Pancreas (tissue), 10 donors: ENCODE results near the gene ACAP3. TPM values are rescaled to one million over a fixed set of nuclear protein-coding genes. Genes with fewer than 3 reads are reported as not detected.
A peak's percentile ranks its signal among the peaks of the same experiment; 100 is the strongest.

ENCODE experiments used
- ATAC-seq, 4 donors: fragments of 200-7000 bp; cut with Tn5 transposase; one replicate each; pipeline versions ENCODE4 v1.8.0 to v1.9.1; 2020; ENCODE audit warnings: mild to moderate bottlenecking in 4 of 4, moderate library complexity in 4 of 4
- DNase-seq, 6 donors: peaks; one replicate each; pipeline ENCODE4 v3.0.0-alpha.2; 2020
- FAIRE-seq: peaks from 2 replicates; lab custom pipeline; 2012; peaks lifted over from hg19 to GRCh38; lab: Jason Lieb, UNC
- H3K27ac ChIP-seq, 4 donors: fragments of 200-600 bp; sonication (generic); 1 replicate in 3 of 4; 2 replicates in 1 of 4; pipeline versions ENCODE4 v1.5.0 to v1.8.0; 2020
- H3K27me3 ChIP-seq, 4 donors: fragments of 200-600 bp; one replicate each; pipeline ENCODE4 v1.8.0; 2021
- H3K36me3 ChIP-seq, 3 donors: fragments of 200-600 bp; sonication (generic) in 1 of 3; one replicate each; pipeline versions ENCODE4 v1.5.0 to v1.8.0; 2020 to 2021
- H3K4me1 ChIP-seq, 3 donors: fragments of 200-600 bp; one replicate each; pipeline ENCODE4 v1.8.0; 2021
- H3K4me3 ChIP-seq, 4 donors: fragments of 200-600 bp; sonication (generic) in 2 of 4; one replicate each; pipeline versions ENCODE4 v1.5.0 to v1.8.0; 2020 to 2021
- H3K9me3 ChIP-seq, 4 donors: fragments of 200-600 bp; one replicate each; pipeline ENCODE4 v1.8.0; 2021
- CTCF ChIP-seq, 4 donors: fragments of 200-600 bp; sonication (generic) in 3 of 4; IDR thresholded peaks; one replicate each; pipeline versions ENCODE4 v1.5.0 to v1.8.0; 2021; ENCODE audit warnings: antibody characterized with exemption in 4 of 4
- WGBS, 2 donors: extraction: QIAGEN DNeasy Blood & Tissue Kit; methylation state at CpG; one replicate each; pipeline ENCODE4 v1.1.7; 2013; 5-methylcytosine and 5-hydroxymethylcytosine counted together
- intact Hi-C, 3 donors: fragments of 100-400 bp; cut with DNase I; formaldehyde crosslinking; loops; one replicate each; pipeline versions ENCODE4 v1.11.1 to v1.14.2; 2022
- polyA plus RNA-seq, 2 donors: library from polyadenylated mRNA; stranded (reverse); fragments of 200-250 nt; gene quantifications; one replicate each; pipeline ENCODE4 v1.2.3, GENCODE V29; 2013
- total RNA-seq, 6 donors: library from RNA; stranded (reverse); fragmentation: NEBNext Ultra II Directional in 4 of 6; extraction: Animal tissue kit (Norgen Biotek cat#: 25700) in 4 of 6; gene quantifications; one replicate each; pipeline versions ENCODE4 v1.2.1 to v1.2.4, GENCODE V29; 2021 to 2023
- donor health status: healthy with polysubstance abuse.
- donor health status: DM: no; HTN: no; CAD: no; lungs with moderate emphysema.
- donor health status: DM: no; HTN: no; CAD: no.
- donor health status: control.
- donor health status: control.
- donor health status: Bipolar disorder and iron deficiency.
- donor health status: DM: yes; HTN: yes; CAD: no.
- donor health status: DM: no; HTN: no; CAD: no.
- donor health status: DM: no; HTN: no; CAD: no.
- donor health status: DM: yes; HTN: yes; CAD: no.

The ACAP3 gene
- total and polyA plus RNA-seq, 8 donors, result 15.2 to 133 (median 21.4) TPM

- DNase-seq (no peak), ATAC-seq (peak; percentile 5 to 39 (median 8))
- 65 to 74% methylated on average over 36 of the region's 36 CpGs for WGBS, 2 donors
These were observed 26.0 kb upstream of the ACAP3 start for GRCh38 chr1:1333551-1334241.

DNA sequence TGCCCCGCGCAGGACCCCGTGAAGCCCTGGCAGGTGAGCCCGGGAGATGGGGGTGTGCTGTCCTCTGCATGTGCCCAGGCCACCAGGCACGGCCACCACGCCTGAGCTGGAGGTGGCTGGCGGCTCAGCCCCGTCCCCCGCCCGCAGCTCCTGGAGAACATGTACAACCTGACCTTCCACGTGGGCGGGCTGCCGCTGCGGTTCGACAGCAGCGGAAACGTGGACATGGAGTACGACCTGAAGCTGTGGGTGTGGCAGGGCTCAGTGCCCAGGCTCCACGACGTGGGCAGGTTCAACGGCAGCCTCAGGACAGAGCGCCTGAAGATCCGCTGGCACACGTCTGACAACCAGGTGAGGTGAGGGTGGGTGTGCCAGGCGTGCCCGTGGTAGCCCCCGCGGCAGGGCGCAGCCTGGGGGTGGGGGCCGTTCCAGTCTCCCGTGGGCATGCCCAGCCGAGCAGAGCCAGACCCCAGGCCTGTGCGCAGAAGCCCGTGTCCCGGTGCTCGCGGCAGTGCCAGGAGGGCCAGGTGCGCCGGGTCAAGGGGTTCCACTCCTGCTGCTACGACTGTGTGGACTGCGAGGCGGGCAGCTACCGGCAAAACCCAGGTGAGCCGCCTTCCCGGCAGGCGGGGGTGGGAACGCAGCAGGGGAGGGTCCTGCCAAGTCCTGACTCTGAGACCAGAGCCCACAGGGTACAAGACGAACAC lies 25.2 kb upstream of the ACAP3 start:
- no peak for TF ChIP-seq CTCF (IDR thresholded peaks at IDR 0.05)
- Histone ChIP-seq H3K27me3 (no peaks in the 10 kb centered on the region), H3K9me3 (no peaks in the 10 kb centered on the region), H3K4me1 (no peaks in the 10 kb centered on the region), H3K4me3 (no peak overlapping the region), H3K27ac (no peak overlapping the region), H3K36me3 (peaks cover 0 to 5% (median 1%) of the 10 kb centered on the region in 3 donors)
- WGBS, 2 donors, result 60 to 74% methylated on average over 48 of the region's 48 CpGs
- peak in 3 of 4 donors; percentile 3 to 8 (median 6) for ATAC-seq
- intact Hi-C loops, result no loop called here
- no peak for DNase-seq
- no peak for FAIRE-seq

More at GRCh38 chr1:1333551-1334241, 26.0 kb upstream of the ACAP3 start:
- Histone ChIP-seq H3K9me3 (no peaks in the 10 kb centered on the region), H3K36me3 (peaks cover 0 to 13% (median 5%) of the 10 kb centered on the region in 3 donors), H3K4me1 (no peaks in the 10 kb centered on the region), H3K27ac (no peak overlapping the region), H3K4me3 (no peak overlapping the region), H3K27me3 (no peaks in the 10 kb centered on the region)
- no peak for FAIRE-seq
- intact Hi-C loops, result no loop called here
- TF ChIP-seq CTCF (IDR thresholded peaks at IDR 0.05), result no peak

DNA sequence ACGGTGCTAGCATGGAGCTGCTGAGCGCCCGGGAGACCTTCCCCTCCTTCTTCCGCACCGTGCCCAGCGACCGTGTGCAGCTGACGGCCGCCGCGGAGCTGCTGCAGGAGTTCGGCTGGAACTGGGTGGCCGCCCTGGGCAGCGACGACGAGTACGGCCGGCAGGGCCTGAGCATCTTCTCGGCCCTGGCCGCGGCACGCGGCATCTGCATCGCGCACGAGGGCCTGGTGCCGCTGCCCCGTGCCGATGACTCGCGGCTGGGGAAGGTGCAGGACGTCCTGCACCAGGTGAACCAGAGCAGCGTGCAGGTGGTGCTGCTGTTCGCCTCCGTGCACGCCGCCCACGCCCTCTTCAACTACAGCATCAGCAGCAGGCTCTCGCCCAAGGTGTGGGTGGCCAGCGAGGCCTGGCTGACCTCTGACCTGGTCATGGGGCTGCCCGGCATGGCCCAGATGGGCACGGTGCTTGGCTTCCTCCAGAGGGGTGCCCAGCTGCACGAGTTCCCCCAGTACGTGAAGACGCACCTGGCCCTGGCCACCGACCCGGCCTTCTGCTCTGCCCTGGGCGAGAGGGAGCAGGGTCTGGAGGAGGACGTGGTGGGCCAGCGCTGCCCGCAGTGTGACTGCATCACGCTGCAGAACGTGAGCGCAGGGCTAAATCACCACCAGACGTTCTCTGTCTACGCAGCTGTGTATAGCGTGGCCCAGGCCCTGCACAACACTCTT lies 24.5 kb upstream of the ACAP3 start:
- H3K4me1 ChIP-seq, result no peaks in the 10 kb centered on the region
- DNase-seq (no peak), FAIRE-seq (no peak), ATAC-seq (no peak)
- 71 to 73% methylated on average over 42 to 57 of the region's 57 CpGs for WGBS, 2 donors
- no peaks in the 10 kb centered on the region for H3K27me3 ChIP-seq
- no peaks in the 10 kb centered on the region for H3K9me3 ChIP-seq
- H3K36me3 ChIP-seq, result peaks cover 0 to 4% (median 0%) of the 10 kb centered on the region in 3 donors
- no peak overlapping the region for H3K27ac ChIP-seq
- no peak for TF ChIP-seq CTCF (IDR thresholded peaks at IDR 0.05)
- intact Hi-C loops, result no loop called here
- no peak overlapping the region for H3K4me3 ChIP-seq

DNA sequence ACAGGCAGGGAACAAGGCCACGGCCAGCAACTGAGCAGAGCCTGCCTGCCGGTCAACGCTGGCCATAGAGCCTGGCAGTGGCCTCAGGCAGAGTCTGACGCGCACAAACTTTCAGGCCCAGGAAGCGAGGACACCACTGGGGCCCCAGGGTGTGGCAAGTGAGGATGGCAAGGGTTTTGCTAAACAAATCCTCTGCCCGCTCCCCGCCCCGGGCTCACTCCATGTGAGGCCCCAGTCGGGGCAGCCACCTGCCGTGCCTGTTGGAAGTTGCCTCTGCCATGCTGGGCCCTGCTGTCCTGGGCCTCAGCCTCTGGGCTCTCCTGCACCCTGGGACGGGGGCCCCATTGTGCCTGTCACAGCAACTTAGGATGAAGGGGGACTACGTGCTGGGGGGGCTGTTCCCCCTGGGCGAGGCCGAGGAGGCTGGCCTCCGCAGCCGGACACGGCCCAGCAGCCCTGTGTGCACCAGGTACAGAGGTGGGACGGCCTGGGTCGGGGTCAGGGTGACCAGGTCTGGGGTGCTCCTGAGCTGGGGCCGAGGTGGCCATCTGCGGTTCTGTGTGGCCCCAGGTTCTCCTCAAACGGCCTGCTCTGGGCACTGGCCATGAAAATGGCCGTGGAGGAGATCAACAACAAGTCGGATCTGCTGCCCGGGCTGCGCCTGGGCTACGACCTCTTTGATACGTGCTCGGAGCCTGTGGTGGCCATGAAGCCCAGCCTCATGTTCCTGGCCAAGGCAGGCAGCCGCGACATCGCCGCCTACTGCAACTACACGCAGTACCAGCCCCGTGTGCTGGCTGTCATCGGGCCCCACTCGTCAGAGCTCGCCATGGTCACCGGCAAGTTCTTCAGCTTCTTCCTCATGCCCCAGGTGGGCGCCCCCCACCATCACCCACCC lies 23.6 kb upstream of the ACAP3 start, which contains the start of gene TAS1R3:
TSS of gene TAS1R3 (plus strand) at position 213 of the 898 bp plus-strand sequence. CDS start at position 279, 66 bp downstream.
- H3K36me3 ChIP-seq, result no peaks in the 10 kb centered on the region
- H3K27me3 ChIP-seq, result no peaks in the 10 kb centered on the region
- 58 to 63% methylated on average over 38 to 41 of the region's 41 CpGs for WGBS, 2 donors
- H3K9me3 ChIP-seq, result no peaks in the 10 kb centered on the region
- intact Hi-C loops, result no loop called here
- no peak for DNase-seq
- H3K4me1 ChIP-seq, result peaks cover 0 to 3% (median under 1%) of the 10 kb centered on the region in 3 donors
- H3K4me3 ChIP-seq, result no peak within 1 kb of the TSS
- no peak for ATAC-seq
- no peak for FAIRE-seq
- TF ChIP-seq CTCF (IDR thresholded peaks at IDR 0.05), result no peak
- H3K27ac ChIP-seq, result no peak within 1 kb of the TSS
